ENCODE results near the gene KIRREL2. TPM values are rescaled to one million over a fixed set of nuclear protein-coding genes. Genes with fewer than 3 reads are reported as not detected.

Gene KIRREL2
- total and polyA plus RNA-seq, 4 donors = not detected

DNA sequence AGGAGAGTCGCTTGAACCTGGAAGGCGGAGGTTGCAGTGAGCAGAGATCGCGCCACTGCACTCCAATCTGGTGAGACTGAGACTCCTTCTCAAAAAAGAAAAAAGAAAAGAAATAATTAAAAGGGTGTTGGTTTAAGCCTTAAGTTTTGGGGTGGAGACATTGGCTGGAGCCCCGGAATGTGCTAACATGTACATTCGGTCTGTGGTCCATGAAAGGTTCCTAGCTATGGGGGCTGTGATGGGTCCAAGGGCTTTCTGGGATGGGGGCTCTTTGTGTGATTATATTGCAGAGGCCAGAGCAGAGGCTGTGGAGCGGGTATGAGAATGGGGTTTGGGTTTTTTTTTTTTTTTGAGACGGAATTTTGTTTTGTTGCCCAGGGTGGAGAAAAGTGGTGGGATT, 29.2 kb downstream of the KIRREL2 start:
- Histone ChIP-seq H3K36me3 (ENCODE audit: control insufficient read depth in 4 of 4, insufficient read depth in 3 of 4, low read depth in 1 of 4, low read length in 3 of 4) (peaks cover 7 to 19% (median 8%) of the 10 kb centered on the region in 4 donors), H3K4me3 (ENCODE audit: low read depth in 1 of 3, low read length in 3 of 3) (no peak overlapping the region), H3K9me3 (ENCODE audit: control insufficient read depth in 4 of 4, low read length in 3 of 4) (no peaks in the 10 kb centered on the region), H3K27me3 (ENCODE audit: control insufficient read depth in 4 of 4, insufficient read depth in 4 of 4, low read length in 3 of 4) (no peaks in the 10 kb centered on the region), H3K9ac (ENCODE audit: low read depth in 1 of 2, low read length in 2 of 2) (no peak overlapping the region), H3K27ac (ENCODE audit: low read depth in 1 of 2, low read length in 2 of 2) (no peak overlapping the region), H3K4me1 (ENCODE audit: control insufficient read depth in 4 of 4, insufficient read depth in 4 of 4, low read length in 3 of 4) (no peaks in the 10 kb centered on the region)
- no peak for DNase-seq (ENCODE audit: low spot score)
- 97% methylated on average over 8 of the region's 8 CpGs for WGBS
- TF ChIP-seq, protein P1, sequence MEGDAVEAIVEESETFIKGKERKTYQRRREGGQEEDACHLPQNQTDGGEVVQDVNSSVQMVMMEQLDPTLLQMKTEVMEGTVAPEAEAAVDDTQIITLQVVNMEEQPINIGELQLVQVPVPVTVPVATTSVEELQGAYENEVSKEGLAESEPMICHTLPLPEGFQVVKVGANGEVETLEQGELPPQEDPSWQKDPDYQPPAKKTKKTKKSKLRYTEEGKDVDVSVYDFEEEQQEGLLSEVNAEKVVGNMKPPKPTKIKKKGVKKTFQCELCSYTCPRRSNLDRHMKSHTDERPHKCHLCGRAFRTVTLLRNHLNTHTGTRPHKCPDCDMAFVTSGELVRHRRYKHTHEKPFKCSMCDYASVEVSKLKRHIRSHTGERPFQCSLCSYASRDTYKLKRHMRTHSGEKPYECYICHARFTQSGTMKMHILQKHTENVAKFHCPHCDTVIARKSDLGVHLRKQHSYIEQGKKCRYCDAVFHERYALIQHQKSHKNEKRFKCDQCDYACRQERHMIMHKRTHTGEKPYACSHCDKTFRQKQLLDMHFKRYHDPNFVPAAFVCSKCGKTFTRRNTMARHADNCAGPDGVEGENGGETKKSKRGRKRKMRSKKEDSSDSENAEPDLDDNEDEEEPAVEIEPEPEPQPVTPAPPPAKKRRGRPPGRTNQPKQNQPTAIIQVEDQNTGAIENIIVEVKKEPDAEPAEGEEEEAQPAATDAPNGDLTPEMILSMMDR (IDR thresholded peaks at IDR 0.05; ENCODE audit: low read depth, low read length, missing input control) = no peak
- TF ChIP-seq, protein P2, sequence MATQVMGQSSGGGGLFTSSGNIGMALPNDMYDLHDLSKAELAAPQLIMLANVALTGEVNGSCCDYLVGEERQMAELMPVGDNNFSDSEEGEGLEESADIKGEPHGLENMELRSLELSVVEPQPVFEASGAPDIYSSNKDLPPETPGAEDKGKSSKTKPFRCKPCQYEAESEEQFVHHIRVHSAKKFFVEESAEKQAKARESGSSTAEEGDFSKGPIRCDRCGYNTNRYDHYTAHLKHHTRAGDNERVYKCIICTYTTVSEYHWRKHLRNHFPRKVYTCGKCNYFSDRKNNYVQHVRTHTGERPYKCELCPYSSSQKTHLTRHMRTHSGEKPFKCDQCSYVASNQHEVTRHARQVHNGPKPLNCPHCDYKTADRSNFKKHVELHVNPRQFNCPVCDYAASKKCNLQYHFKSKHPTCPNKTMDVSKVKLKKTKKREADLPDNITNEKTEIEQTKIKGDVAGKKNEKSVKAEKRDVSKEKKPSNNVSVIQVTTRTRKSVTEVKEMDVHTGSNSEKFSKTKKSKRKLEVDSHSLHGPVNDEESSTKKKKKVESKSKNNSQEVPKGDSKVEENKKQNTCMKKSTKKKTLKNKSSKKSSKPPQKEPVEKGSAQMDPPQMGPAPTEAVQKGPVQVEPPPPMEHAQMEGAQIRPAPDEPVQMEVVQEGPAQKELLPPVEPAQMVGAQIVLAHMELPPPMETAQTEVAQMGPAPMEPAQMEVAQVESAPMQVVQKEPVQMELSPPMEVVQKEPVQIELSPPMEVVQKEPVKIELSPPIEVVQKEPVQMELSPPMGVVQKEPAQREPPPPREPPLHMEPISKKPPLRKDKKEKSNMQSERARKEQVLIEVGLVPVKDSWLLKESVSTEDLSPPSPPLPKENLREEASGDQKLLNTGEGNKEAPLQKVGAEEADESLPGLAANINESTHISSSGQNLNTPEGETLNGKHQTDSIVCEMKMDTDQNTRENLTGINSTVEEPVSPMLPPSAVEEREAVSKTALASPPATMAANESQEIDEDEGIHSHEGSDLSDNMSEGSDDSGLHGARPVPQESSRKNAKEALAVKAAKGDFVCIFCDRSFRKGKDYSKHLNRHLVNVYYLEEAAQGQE (IDR thresholded peaks at IDR 0.05) = no peak
- TF ChIP-seq NR2F2 (IDR thresholded peaks at IDR 0.05) (no peak), TAF1 (conservative IDR thresholded peaks at IDR 0.05) (no peak), YY1 (IDR thresholded peaks at IDR 0.05) (no peak)

DNA sequence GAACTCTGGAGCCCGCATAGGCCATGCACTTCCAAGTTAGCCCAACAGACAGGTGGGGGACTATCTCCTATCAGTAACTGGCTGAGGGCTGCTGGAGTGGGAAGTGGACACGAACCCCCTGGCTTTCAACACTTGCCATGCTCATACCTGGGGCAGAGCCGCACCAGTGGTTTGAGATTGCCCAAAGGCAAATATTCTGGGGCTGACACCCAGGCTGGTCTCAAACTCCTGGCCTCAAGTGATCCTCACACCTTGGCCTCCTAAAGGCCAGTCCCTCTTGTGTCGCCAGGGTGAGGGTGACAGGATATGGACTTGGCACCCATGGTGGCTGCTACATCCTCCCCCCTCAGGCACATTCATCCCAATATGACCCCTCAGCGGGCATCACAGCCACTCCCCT, 30.5 kb downstream of the KIRREL2 start:
- peaks cover 7 to 19% (median 8%) of the 10 kb centered on the region in 4 donors for H3K36me3 ChIP-seq (ENCODE audit: control insufficient read depth in 4 of 4, insufficient read depth in 3 of 4, low read depth in 1 of 4, low read length in 3 of 4)
- no peak for DNase-seq (ENCODE audit: low spot score)
- 96% methylated on average over 5 of the region's 5 CpGs for WGBS
- no peaks in the 10 kb centered on the region for H3K9me3 ChIP-seq (ENCODE audit: control insufficient read depth in 4 of 4, low read length in 3 of 4)
- H3K27me3 ChIP-seq (ENCODE audit: control insufficient read depth in 4 of 4, insufficient read depth in 4 of 4, low read length in 3 of 4) = no peaks in the 10 kb centered on the region
- H3K4me3 ChIP-seq (ENCODE audit: low read depth in 1 of 3, low read length in 3 of 3) = no peak overlapping the region
- H3K27ac ChIP-seq (ENCODE audit: low read depth in 1 of 2, low read length in 2 of 2) = no peak overlapping the region
- H3K9ac ChIP-seq (ENCODE audit: low read depth in 1 of 2, low read length in 2 of 2) = no peak overlapping the region
- H3K4me1 ChIP-seq (ENCODE audit: control insufficient read depth in 4 of 4, insufficient read depth in 4 of 4, low read length in 3 of 4) = no peaks in the 10 kb centered on the region
- no peak for TF ChIP-seq RAD21 (IDR thresholded peaks at IDR 0.05)
- TF ChIP-seq, protein P3, sequence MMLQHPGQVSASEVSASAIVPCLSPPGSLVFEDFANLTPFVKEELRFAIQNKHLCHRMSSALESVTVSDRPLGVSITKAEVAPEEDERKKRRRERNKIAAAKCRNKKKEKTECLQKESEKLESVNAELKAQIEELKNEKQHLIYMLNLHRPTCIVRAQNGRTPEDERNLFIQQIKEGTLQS (IDR thresholded peaks at IDR 0.05) = no peak
- no peak for TF ChIP-seq RXRA (IDR thresholded peaks at IDR 0.05)
- TF ChIP-seq TAF1 (conservative IDR thresholded peaks at IDR 0.05) = no peak
- TF ChIP-seq SP1 (IDR thresholded peaks at IDR 0.05) = no peak
- no peak for TF ChIP-seq NR2F2 (IDR thresholded peaks at IDR 0.05)
- no peak for TF ChIP-seq YY1 (IDR thresholded peaks at IDR 0.05)
- TF ChIP-seq, protein P1 (IDR thresholded peaks at IDR 0.05; ENCODE audit: low read depth, low read length, missing input control) = no peak
- no peak for TF ChIP-seq GABPA (IDR thresholded peaks at IDR 0.05 in 1 of 2, conservative IDR thresholded peaks at IDR 0.05 in 1 of 2)
- no peak for TF ChIP-seq EGR1 (IDR thresholded peaks at IDR 0.05; ENCODE audit: low read depth in 2 of 2)
- TF ChIP-seq, protein P4, sequence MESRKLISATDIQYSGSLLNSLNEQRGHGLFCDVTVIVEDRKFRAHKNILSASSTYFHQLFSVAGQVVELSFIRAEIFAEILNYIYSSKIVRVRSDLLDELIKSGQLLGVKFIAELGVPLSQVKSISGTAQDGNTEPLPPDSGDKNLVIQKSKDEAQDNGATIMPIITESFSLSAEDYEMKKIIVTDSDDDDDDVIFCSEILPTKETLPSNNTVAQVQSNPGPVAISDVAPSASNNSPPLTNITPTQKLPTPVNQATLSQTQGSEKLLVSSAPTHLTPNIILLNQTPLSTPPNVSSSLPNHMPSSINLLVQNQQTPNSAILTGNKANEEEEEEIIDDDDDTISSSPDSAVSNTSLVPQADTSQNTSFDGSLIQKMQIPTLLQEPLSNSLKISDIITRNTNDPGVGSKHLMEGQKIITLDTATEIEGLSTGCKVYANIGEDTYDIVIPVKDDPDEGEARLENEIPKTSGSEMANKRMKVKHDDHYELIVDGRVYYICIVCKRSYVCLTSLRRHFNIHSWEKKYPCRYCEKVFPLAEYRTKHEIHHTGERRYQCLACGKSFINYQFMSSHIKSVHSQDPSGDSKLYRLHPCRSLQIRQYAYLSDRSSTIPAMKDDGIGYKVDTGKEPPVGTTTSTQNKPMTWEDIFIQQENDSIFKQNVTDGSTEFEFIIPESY (IDR thresholded peaks at IDR 0.05) = no peak
- TF ChIP-seq HNF4A (conservative IDR thresholded peaks at IDR 0.05) = no peak
- no peak for TF ChIP-seq HNF4G (IDR thresholded peaks at IDR 0.05)
- no peak for TF ChIP-seq JUND (IDR thresholded peaks at IDR 0.05)
- TF ChIP-seq, protein P2 (IDR thresholded peaks at IDR 0.05) = no peak
- TF ChIP-seq FOXA2 (IDR thresholded peaks at IDR 0.05) = no peak

Data from liver (tissue), 9 donors.